Eye (tissue), 1 donor: Measurements from ENCODE around the gene ITGB7.
"Not testable (repeated sequence)": the region's sequence is repeated elsewhere in the genome, so short reads cannot be mapped to it uniquely, and the experiment has no call there.

Experiments
- DNase-seq: peaks from one replicate; pipeline ENCODE4 v3.0.0-alpha.2; 2015

The ITGB7 gene

DNA sequence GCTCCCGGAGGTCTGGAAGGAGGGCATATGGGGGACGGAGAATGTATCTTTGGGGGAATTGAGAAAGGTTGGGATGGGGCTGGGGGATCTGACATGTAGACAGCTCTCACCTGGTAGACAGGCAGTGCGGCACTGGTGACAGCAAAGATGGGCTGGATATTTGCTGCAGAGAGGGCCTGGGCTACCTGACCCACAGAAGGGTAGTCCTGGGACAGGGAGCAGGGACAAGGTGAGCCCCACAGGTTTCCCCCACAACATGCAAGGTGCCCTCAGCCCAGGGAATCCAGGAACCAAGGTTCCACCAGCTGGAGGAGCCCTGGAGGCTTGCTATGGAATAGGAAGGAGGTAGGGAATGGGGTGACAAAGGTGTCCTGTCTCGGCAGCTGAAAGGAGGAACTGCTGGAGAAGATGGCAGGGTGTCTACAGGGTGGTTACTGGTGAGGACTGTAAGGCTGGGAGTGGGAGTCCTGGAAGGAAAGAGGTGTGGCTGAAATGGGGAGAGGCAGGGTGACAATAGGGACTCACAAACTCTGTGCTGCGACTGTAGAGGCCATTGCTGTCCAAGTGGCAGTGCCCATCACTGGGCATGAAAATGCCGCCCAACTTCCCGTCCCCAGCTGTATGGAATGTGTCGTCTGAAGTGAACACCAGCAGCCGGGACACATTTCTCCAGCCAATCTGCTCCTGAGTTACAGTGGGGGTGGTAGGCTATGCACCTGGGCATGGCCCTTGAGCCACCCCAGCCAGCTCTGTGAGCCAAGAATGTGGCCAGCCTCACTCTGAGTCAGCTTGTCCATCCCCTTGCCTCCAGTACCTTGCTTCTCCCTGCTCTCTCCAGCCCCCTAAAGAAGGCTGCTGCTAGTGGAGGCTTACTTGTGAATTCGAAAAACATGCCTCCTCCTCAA, 11.3 kb downstream of the ITGB7 start:
- DNase-seq: no peak

DNA sequence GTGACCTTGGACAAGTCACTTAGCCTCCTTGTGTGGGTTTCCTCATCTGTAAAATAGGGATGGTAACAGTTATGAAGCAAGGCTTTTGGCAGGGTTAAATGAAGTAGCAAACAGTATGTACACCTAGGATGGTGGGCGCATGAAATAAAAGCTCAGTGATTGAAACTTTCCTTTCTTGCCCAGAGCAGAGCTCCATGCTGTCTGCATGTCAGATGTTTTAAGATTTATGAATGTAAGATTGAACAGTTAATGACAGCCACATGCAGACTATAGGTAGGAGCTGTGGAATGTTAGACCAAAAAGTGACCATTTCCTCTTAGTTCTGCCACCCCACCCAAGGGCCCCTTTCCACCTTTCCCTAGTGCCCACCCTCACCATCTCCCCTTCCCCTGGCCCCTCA, 12.1 kb downstream of the ITGB7 start:
- DNase-seq: no peak

DNA sequence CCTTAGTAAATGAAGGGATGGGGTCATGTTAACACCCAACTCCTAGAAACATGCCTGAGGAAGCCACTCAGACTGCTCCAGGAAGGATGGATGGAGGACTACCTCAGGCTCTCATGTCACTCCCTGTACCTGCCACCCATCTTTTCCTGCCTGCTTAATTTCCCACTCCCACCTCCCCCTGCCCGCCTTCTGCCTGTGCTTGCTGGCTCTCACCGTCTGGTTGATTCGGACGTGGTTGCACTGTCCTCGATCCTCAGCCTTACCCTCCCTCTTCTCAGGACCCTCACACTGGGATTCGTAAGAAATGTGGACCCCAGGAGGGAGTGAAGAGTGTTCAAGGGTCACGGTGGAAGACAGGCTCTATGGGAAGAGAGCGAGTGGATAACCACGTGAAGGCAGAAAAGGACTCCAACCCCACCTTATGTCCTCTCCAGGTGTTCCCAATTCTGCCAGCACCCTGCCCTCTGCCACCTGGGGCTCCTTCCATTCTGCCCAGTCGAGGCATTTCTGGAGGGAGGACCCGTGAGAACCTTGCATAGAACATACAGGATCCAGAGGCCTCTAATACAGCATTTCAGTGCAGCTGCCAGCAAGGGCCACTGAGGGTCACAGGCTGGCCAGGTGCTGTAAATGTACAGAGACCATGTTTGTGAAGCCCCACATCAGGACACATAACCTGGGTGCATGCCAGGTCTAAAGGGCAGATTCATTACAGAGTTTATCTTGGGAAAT, 12.9 kb downstream of the ITGB7 start:
- no peak for DNase-seq

DNA sequence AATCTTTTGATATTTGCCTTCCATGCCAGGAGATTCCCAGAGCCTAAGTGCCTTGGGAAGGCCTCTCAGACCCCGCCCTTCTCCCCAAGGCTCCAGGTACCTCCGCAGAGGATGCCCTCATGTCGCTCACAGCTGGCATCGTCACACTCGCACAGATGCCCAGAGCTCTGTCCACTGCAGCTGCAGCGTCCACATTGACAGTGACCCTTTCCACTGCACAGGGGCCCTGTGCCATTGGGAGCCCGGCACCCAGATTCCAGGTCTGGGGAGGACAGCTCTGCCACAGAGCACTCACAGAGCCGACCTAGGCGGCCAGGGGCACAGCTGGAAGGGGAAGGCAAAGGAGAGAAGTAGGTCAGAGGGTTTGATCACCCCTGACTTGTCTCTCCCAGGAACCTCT, 14.0 kb downstream of the ITGB7 start:
- DNase-seq: no peak

DNA sequence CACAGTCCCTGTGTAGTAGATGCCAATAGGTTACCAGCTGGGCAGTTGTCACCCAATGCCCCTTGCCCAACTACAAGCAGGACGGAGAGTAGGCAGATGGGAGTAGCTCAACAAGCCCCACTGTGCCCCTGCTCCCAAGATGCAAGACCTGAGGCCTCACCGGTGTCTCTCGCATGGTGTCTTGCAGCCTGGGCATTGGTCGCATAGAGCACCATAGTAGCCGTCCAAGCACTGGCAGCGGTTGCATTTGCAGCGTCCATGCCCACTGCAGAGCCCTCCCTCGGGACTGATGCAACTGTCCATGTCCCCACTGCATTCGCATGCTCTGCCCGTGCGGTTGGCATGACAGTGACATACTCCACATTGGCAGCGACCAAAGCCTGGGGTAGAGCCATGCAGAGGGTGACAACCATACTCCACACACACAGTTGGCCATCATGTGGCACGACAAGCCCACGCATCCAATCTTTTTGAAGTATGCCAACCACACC, 14.5 kb downstream of the ITGB7 start:
- DNase-seq: no peak

DNA sequence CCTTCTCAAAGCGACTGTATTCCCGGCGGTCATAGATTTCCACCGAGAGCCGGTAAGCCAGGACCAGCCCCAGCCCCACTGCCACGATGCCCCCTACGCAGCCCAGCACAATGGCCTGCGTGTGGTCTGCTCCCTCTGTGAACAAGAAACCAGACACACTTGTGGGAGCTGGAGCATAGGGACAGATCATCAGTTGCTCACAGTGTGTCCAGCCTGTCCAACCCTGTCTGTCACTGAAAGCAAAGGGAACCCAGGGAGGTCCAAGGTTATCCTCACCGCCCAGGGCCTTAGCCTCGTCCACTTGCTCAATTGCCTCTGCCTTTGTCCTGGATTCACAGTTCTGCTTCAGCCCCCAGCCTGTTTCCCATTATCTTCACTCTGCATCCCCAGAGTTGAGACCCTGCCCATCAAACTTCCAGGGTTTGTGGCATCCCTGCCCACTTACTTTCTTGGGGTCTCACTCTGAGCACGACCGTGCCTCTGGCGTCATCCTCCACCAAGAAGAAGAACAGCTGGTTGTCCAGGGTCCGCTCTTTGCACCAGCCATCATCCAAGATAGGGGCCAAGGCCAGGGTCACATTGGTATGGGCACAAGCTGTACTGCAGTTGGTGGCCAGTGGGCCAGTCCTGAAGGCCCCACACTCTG, 15.0 kb downstream of the ITGB7 start:
- no peak for DNase-seq

DNA sequence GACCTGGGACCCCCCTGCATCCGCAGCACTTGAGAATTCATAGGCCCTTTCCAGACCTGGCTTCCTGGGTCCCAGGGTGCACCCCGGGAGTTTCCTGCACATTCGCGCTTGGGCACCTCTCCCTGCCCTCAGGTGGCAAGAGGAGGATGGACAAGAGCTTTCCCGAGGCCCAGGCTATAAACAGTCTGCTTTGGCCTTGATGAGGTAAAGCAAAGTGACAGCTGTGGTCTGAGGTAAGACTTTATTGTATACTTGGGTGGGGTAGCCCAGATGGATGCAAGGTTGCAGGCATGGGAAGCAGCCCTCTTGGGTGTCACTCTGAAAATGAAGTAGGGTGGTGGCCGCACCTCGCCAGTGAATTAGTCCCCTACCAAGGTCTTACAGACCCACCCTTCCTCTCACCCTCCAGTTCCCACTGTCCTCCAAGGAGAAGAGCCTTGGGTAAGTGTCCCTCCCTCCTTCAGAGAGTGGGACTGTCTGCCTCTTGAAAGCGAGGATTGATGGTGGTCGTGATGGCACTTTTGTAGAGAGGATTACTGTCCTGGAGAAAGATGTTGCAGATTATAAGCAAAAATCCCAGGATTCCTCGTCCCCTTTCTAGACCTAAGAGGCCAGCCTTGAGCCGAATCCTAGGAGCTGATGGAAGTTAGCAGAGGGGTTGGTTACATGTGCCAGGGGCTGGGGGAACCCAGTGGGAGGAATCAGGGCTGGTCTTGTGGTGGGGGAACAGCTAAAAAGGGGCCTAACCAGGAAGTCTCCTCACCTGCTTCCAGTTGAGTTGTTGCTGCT, 15.8 kb downstream of the ITGB7 start:
- no peak for DNase-seq

DNA sequence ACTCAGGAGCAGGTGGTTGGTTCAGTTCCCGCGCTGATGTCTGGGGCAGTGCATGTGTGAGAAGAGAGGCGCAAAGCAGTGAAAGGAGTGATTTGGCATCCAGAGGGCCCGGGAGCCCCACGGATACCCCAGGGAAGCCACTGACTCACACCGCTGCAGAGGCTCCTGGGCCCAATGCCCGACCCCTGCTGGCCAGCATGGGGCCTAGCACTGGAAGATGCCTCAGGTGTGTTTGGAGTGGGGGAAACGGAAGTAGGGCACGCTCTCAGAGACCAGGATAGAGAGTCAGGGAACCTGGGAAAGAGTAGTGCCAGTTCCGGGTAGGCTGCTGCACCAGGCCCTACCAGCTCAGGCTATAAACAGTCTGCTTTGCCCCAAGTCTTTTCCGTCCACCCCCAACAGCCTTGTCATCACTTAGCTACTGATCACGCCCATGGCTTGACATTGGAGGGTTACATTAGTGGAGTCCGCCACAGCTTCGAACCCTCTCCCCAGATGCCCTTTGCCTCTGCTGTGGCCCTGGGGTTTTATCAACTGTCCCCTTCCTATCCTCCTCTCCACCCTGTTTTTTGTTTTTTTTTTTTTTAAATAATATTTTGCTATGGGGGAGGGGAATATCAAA, 16.8 kb downstream of the ITGB7 start:
- DNase-seq: peak; percentile 50

DNA sequence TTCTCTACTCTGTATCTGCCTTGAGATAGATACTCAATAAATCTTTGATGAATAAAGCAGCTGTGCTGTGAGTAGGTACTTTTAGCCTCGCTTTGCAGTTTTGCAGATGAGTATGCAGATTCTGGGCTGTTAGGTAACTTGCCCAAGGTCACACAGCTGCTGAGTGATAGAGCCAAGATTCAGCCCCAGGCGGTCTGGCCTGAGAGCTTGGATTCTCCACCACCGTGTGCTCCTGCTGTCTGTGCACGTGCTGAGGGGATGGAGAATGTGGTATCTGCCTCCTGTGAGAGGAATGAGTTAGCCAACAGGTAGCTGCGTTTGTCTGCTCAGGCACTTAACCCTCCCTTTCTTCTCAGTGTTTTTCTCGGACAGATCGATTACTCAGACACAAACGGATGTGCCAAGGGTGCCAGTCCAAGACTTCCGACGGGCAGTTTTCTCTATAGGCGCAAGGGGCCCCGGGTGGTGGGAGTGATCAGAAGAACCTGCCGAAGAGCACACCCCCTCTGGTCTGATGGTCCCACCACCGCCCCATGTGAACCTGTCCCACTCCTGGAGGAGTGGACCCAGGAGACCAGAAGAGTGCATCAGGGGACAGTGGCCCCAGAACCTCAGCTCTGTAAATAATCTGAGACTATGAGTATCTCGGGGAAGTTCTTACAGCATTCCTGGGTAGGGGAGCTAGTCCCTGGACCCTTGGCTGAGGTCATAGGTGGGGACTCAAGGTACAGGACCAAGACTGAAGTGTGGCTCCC, 19.7 kb downstream of the ITGB7 start:
- DNase-seq: no peak

DNA sequence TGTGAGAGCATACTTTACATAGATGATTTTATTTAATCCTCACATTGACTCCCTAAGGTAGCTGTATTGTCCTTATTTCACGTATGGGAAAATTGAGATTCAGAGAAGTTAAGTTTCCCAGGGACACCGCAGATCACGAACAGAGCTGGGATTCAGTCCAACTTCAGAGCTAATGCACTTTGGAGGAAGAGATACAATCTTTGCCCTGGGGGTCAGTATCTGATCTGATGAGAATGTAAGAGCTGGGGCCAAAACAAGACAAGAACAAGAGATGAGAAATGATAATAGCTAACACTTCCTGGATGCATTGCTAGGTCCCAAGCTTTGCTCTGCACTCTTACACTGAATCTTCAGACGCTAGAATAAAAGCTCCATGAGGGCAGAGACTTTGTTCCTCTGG, 20.3 kb downstream of the ITGB7 start:
- no peak for DNase-seq

DNA sequence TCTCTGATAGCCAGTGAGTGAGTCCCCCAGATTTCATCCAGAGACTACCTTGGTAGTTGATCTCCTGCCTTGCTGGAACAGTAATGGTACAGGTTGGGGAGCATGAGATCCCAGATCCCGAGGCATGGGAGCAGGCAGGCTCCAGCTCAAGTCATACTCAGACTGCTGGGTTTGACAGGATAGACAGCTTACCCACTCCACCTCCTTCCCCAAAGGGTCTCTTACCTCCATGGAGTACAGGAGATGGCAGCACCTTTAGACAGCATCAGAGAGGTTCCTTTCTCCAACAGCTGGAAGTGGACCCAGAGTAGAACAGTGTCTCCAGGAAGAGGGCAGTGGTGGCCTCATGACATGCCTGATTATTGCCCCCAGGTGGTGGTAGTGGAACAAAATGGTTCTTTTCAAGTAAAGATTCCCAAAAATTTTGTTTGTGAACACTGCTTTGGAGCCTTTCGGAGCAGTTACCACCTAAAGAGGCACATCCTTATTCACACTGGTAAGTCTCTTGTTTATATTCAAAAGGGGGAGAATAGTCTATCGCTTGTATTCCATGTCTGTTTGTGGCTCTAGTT, 21.4 kb downstream of the ITGB7 start:
- DNase-seq: no peak

DNA sequence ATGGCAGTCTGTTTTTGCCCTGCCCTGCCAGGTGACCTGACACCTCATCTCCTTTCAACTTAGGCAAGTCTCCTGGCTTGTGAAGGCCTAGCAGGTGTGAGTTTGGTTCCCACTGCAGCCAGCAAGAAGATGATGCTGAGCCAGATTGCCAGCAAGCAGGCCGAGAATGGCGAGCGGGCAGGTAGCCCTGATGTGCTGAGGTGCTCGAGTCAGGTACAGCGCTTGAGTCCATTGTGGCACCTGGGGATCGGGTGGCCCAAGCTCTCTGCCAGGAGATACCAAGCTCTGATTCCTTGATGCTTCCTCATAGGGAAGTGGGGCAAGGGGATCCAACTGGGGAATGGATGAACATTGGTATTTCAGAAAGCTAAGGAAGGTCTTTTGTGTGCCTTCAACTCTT, 22.2 kb downstream of the ITGB7 start:
- no peak for DNase-seq

DNA sequence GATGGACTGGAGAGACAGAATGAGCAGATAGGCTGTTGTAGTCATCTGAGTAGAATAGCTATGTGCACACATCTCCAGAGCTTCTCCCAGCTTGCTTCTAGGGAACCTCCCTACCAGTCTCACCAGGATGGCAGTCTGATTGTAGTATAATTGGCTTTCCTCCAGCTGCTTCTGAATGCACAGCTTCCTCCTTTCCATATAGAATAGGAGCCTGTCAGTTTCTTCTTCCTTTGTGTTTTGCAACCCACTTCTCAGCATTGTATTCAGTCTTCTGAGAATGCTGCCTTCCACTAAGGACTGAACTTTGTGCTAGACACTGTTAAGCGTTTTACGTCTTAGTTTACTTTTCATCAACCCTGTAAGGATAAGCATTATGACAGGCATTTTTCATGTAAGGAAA, 24.1 kb downstream of the ITGB7 start:
- DNase-seq: no peak

DNA sequence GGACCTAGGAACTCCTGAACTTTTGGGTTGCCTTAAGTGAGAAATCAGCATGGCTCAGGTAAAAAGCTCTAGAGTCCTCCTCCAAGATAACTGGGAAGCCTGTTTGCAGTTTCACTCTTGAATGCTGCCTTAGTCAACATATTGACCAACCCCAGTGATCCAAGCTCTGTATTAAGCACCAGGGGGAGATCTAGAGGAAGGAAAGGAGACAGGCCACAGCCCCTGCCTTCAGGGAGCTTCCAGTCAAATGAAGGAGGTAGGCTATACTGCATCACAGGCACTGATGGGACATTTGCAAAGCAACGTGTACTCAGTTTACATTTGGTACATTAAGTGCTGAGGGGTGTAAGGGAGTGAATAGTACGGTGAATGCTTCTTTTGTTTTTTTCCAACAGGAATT, 25.1 kb downstream of the ITGB7 start:
- no peak for DNase-seq

DNA sequence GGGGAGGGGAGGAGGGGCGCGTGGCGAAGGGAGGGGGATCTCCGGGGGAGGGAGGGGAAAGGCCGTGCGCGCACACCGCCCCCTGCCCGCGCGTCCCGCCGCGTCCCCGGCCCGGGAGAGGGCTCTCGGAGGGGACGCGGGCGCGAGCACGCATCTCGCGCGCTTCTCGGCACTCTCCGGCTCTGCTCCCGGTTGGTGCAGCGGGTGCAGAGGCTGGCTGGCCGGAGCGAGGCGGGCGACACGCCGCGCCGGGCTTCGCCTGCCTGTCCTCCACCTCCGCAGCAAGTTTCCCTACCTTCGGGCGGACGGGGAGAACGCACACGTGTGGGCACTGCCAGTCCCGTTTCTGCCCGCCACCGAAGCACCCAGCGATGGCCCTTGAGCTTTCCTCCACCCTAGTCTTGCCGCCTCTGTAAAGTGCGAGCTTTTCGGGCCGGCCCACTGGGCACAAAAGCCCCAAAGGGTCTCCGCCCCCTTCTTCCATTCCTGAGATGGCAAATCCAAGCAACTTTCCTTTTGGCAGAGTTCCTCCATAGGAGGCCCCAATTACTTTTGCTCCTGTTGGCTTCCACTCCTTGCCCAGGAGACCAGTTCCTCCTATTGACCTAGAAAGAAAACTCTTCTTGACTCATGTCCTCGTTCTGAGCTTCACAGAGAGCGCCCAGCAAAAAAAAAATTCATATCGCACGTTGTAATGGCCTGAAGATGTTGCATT, 26.0 kb downstream of the ITGB7 start:
- peak; percentile 94 for DNase-seq

DNA sequence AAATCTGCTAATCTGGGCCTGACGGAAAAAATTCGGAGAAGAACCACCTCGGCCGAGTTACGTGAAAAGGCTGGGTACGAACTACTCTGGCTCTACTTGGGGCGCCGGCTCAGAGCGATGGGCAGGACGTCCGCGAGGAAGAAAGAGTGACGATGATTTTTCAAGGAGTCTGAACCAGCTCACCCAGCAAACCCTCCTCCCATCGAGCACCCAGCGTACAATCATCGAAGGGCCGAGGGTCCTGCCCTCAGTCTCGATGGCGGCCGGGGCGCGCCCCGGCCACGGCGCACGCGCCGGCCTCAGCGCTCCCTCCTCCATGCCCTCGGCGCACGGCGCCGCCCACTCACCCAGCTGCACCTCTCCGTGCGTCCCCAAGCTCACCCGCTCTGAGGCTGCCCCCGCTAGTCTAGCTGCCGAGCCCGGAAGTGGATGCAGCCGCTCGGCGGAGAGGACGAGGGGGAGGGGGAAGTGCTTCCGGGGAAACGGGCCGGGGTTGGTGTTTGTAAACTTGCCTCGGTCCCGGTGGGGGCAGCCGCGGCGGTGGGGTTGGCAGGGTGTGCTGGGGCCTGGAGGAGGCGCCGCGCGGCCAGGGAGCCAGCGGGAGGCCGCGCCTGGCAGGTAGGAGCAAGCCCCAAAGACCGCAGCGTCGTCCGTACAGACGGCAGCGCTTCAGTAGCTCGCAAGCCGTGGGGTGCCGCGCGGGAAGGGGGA, 26.7 kb downstream of the ITGB7 start, which contains the start of the genes CSAD and ZNF740:
Gene CSAD, minus strand, starts transcription at position 706 of the 711 bp plus-strand sequence. CDS start 7,455 bp downstream, outside the sequence.
Gene ZNF740, plus strand, starts transcription at position 503 of the 711 bp plus-strand sequence. CDS start 1,262 bp downstream, outside the sequence.
- DNase-seq: peak; percentile 99

DNA sequence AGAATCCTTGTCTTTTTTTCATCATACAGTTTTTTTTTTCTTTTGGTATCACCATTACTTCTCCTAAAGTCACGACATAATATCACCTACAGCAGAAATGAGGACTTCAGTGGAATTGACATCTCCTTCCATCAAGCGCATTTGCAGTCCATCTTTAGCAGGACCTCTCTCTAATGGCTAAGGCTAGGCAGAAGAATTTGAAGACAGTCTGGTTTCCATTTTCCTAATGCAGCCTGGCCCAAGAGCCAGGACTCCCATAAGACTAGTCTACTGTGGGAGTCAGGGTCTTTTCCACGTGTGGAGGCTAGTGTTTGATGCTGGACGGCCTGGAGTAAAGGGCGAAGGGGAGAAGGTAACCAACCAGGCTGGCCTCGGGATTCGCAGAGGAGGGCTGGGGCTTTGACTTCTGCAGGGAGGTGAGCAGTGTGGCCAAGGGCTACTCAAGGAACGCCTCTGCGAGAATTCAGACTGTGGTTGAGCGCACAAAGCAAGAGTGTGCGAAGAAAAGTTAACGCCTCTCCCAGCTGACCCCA, 27.3 kb downstream of the ITGB7 start:
- DNase-seq: no peak

DNA sequence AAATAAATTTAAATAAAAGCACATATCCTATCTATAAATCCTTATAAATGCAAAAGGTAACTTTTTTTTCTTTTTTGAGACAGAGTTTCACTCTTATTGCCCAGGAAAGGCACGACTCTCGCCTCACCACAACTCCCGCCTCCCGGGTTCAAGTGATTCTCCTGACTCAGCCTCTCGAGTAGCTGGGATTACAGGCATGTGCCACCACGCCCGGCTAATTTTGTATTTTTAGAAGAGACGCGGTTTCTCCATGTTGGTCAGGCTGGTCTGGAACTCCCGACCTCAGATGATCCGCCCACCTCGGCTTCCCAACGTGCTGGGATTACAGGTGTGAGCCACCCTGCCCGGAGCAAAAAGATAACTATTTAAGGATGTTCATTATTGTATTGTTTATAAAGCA, 28.2 kb downstream of the ITGB7 start:
- not testable (repeated sequence) for DNase-seq

DNA sequence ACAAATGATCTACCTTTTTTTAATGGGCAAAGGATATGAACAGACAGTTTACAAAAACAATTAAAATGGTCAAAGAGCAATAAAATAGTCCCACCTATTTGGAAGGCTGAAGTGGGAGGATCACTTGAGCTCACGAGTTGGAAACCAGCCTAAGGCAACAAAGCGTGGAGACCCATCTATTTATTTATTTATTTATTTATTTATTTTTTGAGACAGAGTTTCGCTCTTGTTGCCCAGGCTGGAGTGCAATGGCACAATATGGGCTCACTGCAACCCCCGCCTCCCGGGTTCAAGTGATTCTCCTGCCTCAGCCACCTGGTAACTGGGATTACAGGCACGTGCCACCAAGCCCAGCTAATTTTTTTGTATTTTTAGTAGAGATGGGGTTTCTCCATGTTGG, 29.6 kb downstream of the ITGB7 start:
- DNase-seq: not testable (repeated sequence)
